Tibial nerve (tissue), 4 donors: ENCODE results near the gene HS1BP3. TPM values are rescaled to one million over a fixed set of nuclear protein-coding genes. Genes with fewer than 3 reads are reported as not detected.

Source experiments
- DNase-seq, 2 donors: peaks; one replicate each; pipeline ENCODE4 v3.0.0-alpha.2; 2019; ENCODE audit warnings: low spot score in 2 of 2
- H3K27ac ChIP-seq, 4 donors: fragments of 200-600 bp; sonication (generic) in 3 of 4; one replicate each; pipeline ENCODE4 v1.5.1; 2017 to 2019; ENCODE audit warnings: mild to moderate bottlenecking in 1 of 4
- H3K27me3 ChIP-seq, 2 donors: fragments of 200-600 bp; sonication (generic) in 1 of 2; one replicate each; pipeline versions ENCODE4 v1.5.1 to v1.6.0; 2017 to 2019
- H3K36me3 ChIP-seq, 3 donors: fragments of 200-600 bp; sonication (generic); one replicate each; pipeline ENCODE4 v1.5.1; 2018 to 2019
- H3K4me1 ChIP-seq, 4 donors: fragments of 200-600 bp; sonication (generic) in 3 of 4; one replicate each; pipeline ENCODE4 v1.5.1; 2017 to 2019
- H3K4me3 ChIP-seq, 4 donors: fragments of 200-600 bp; sonication (generic) in 3 of 4; one replicate each; pipeline ENCODE4 v1.5.1; 2017 to 2019; ENCODE audit warnings: mild to moderate bottlenecking in 1 of 4, moderate library complexity in 1 of 4
- H3K9me3 ChIP-seq, 4 donors: fragments of 200-600 bp; sonication (generic) in 3 of 4; one replicate each; pipeline ENCODE4 v1.5.1; 2017 to 2019
- EP300 ChIP-seq, 2 donors: sonication (generic); formaldehyde crosslinking; IDR thresholded peaks; one replicate each; pipeline ENCODE4 v1.6.1; 2017; ENCODE audit warnings: antibody characterized with exemption in 2 of 2, mild to moderate bottlenecking in 1 of 2
- POLR2A ChIP-seq, 2 donors: fragments of 450-650 bp; IDR thresholded peaks; one replicate each; pipeline ENCODE4 v1.6.1; 2017; ENCODE audit warnings: antibody characterized with exemption in 2 of 2, mild to moderate bottlenecking in 2 of 2, moderate library complexity in 2 of 2
- WGBS, 2 donors: methylation state at CpG; one replicate each; pipeline ENCODE4 v1.1.5; 2018; 5-methylcytosine and 5-hydroxymethylcytosine counted together
- total RNA-seq, 4 donors: library from RNA; depleted of rRNA; stranded (reverse); fragments of >200 nt; gene quantifications; one replicate each; pipeline ENCODE4 v1.1.0, GENCODE V29; 2016
- TF ChIP-seq, protein P1 (sequence below), 5 experiments: fragments of 200-600 bp in 3 of 5; fragments of 450-650 bp in 2 of 5; sonication (generic) in 3 of 5; IDR thresholded peaks; one replicate each; pipeline ENCODE4 v1.5.1; 2016 to 2019; ENCODE audit warnings: antibody characterized with exemption in 5 of 5, mild to moderate bottlenecking in 3 of 5, moderate library complexity in 2 of 5

HS1BP3 gene
- total RNA-seq, 4 donors from 2014 or later: 24.5 to 45.9 (median 33.8) TPM

GRCh38 chr2:20624156-20624883, 26.6 kb downstream of the HS1BP3 start:
- Histone ChIP-seq H3K36me3 (peaks cover 0 to 52% (median 11%) of the 10 kb centered on the region in 3 donors), H3K9me3 (no peaks in the 10 kb centered on the region), H3K4me3 (no peak overlapping the region), H3K4me1 (peaks cover 0 to 48% (median 21%) of the 10 kb centered on the region in 4 donors), H3K27me3 (no peaks in the 10 kb centered on the region), H3K27ac (peak overlapping the region in 2 of 4 donors; percentile 42 to 78)
- TF ChIP-seq, protein P1, sequence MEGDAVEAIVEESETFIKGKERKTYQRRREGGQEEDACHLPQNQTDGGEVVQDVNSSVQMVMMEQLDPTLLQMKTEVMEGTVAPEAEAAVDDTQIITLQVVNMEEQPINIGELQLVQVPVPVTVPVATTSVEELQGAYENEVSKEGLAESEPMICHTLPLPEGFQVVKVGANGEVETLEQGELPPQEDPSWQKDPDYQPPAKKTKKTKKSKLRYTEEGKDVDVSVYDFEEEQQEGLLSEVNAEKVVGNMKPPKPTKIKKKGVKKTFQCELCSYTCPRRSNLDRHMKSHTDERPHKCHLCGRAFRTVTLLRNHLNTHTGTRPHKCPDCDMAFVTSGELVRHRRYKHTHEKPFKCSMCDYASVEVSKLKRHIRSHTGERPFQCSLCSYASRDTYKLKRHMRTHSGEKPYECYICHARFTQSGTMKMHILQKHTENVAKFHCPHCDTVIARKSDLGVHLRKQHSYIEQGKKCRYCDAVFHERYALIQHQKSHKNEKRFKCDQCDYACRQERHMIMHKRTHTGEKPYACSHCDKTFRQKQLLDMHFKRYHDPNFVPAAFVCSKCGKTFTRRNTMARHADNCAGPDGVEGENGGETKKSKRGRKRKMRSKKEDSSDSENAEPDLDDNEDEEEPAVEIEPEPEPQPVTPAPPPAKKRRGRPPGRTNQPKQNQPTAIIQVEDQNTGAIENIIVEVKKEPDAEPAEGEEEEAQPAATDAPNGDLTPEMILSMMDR (IDR thresholded peaks at IDR 0.05): no peak
- no peak for TF ChIP-seq EP300 (IDR thresholded peaks at IDR 0.05)
- no peak for TF ChIP-seq POLR2A (IDR thresholded peaks at IDR 0.05)
- DNase-seq: no peak
- 92 to 93% methylated on average over 20 of the region's 20 CpGs for WGBS, 2 donors

DNA sequence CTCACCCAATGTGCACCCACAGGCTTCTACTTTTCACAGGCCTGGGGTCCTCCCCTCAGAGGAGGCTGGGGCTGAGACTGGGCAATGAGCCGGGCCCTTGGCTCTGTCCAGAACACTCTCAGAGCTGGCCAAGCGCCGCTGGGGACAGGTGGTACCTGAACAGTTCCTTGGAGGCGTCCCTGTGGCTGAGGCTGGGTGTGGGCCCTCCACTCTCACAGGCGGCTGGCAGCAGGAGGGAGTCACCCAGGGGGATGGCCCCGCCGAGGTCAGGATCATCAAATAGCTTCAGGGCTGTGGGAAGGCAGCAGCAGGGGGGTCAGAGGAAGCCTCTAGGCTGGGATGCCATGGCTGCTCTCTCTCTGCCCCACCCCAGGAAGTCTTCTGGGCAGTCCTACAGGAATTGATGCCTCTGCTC, 27.1 kb downstream of the HS1BP3 start:
- Histone ChIP-seq H3K4me3 (no peak overlapping the region), H3K4me1 (peaks cover 0 to 53% (median 27%) of the 10 kb centered on the region in 4 donors), H3K36me3 (peaks cover 0 to 49% (median 11%) of the 10 kb centered on the region in 3 donors), H3K27me3 (no peaks in the 10 kb centered on the region), H3K27ac (peak overlapping the region in 1 of 4 donors; percentile 78), H3K9me3 (no peaks in the 10 kb centered on the region)
- WGBS, 2 donors: 79 to 89% methylated on average over 4 to 7 of the region's 7 CpGs
- DNase-seq: no peak
- TF ChIP-seq POLR2A (IDR thresholded peaks at IDR 0.05): no peak
- TF ChIP-seq, protein P1 (IDR thresholded peaks at IDR 0.05): no peak
- no peak for TF ChIP-seq EP300 (IDR thresholded peaks at IDR 0.05)

DNA sequence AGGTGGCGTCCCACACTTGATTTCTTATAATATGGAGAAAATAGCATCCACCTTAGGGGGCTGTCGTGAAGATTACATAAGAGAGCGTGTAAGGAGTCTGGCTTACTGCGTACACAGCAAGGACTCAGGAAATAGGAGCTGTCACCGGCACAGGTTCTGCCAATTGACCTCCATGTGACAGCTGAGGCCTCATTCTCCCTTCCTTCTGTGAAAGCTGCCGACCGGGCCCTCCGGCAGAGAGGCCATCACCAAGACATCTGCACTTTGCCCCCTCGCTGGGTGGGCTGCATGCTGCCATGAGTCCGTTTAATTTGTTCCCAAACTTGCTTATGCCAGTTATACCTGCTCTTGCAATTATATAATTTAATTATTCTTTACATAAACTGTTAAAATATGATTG, 27.7 kb downstream of the HS1BP3 start:
- no peaks in the 10 kb centered on the region for H3K27me3 ChIP-seq
- H3K9me3 ChIP-seq: no peaks in the 10 kb centered on the region
- H3K27ac ChIP-seq: peak overlapping the region in 1 of 4 donors; percentile 30
- peaks cover 0 to 49% (median 11%) of the 10 kb centered on the region in 3 donors for H3K36me3 ChIP-seq
- 74 to 84% methylated on average over 10 of the region's 10 CpGs for WGBS, 2 donors
- no peak overlapping the region for H3K4me3 ChIP-seq
- no peak for DNase-seq
- H3K4me1 ChIP-seq: peaks cover 0 to 58% (median 32%) of the 10 kb centered on the region in 4 donors
- TF ChIP-seq POLR2A (IDR thresholded peaks at IDR 0.05) (no peak), EP300 (IDR thresholded peaks at IDR 0.05) (no peak)
- TF ChIP-seq, protein P1 (IDR thresholded peaks at IDR 0.05): no peak

- TF ChIP-seq EP300 (IDR thresholded peaks at IDR 0.05): no peak
- no peak for TF ChIP-seq POLR2A (IDR thresholded peaks at IDR 0.05)
- TF ChIP-seq, protein P1 (IDR thresholded peaks at IDR 0.05): no peak
- Histone ChIP-seq H3K4me1 (peaks cover 0 to 61% (median 36%) of the 10 kb centered on the region in 4 donors), H3K9me3 (no peaks in the 10 kb centered on the region), H3K4me3 (no peak overlapping the region), H3K27me3 (no peaks in the 10 kb centered on the region), H3K27ac (peak overlapping the region in 1 of 4 donors; percentile 30), H3K36me3 (peaks cover 0 to 49% (median 11%) of the 10 kb centered on the region in 3 donors)
- no peak for DNase-seq
- WGBS, 2 donors: 78% methylated on average over 10 of the region's 10 CpGs
Observed at GRCh38 chr2:20622731-20623130, 28.2 kb downstream of the HS1BP3 start.

GRCh38 chr2:20622296-20622686, 28.6 kb downstream of the HS1BP3 start:
- H3K4me1 ChIP-seq: peaks cover 3 to 61% (median 37%) of the 10 kb centered on the region in 4 donors
- DNase-seq: no peak
- no peaks in the 10 kb centered on the region for H3K27me3 ChIP-seq
- no peaks in the 10 kb centered on the region for H3K9me3 ChIP-seq
- no peak for TF ChIP-seq EP300 (IDR thresholded peaks at IDR 0.05)
- no peak for TF ChIP-seq POLR2A (IDR thresholded peaks at IDR 0.05)
- TF ChIP-seq, protein P1 (IDR thresholded peaks at IDR 0.05): no peak
- H3K36me3 ChIP-seq: peaks cover 0 to 49% (median 11%) of the 10 kb centered on the region in 3 donors
- H3K27ac ChIP-seq: peak overlapping the region in 1 of 4 donors; percentile 97
- no peak overlapping the region for H3K4me3 ChIP-seq
- 85 to 91% methylated on average over 11 of the region's 11 CpGs for WGBS, 2 donors
